G401 (cell line): Measurements from ENCODE around the gene GRAP2. TPM values are rescaled to one million over a fixed set of nuclear protein-coding genes. Genes with fewer than 3 reads are reported as not detected.

ENCODE experiments used
- DNase-seq: peaks from one replicate; pipeline ENCODE4 v3.0.0-alpha.2; 2015; ENCODE audit warnings: low spot score
- in situ Hi-C: cut with HindIII; loops from 2 replicates; pipeline ENCODE4 v1.10.0; 2016; ENCODE audit warnings: low sequenced_read_pairs, mixed read lengths
- total RNA-seq: library from RNA; depleted of rRNA; stranded (reverse); fragments of >200 nt; shearing (Covaris generic); gene quantifications from 2 replicates; pipeline ENCODE4 v1.2.3, GENCODE V29; 2014

Gene GRAP2
- total RNA-seq, 1 experiment from 2014 or later = 0.47 TPM

DNA sequence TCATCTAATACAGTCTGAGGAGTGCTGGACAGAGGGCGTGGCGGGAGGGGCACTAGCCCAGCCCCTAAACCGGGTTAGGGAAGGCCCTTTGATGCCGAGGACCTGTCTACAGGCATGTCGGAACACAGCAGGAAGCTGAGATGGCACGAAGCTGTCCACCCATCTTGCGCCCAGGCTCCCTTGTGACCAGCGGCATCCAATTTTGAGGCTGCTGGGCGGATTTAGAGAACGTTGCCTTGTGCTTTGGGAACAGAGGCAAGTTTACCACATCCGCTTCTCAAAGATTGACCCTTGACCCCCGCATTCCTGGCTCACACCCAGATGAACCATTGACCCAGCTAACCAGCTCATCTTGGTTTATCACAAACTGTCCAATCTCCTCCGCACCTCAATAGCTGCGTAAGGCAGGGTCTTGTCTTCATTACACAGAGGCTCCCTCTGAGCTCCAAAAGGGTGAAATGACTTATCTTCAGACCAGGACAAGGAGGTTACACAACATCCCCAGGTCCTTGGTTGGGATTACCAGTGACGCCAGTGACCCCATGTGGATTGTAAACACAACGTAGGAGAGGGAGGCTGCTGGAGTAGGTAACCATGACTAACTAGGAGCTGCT lies 98.4 kb downstream of the GRAP2 start:
- DNase-seq = no peak

GRCh38 chr22:40000171-40000570 lies 99.3 kb downstream of the GRAP2 start:
- no peak for DNase-seq
- in situ Hi-C loops = loop anchor here (10.0 kb wide), 1 partner anchor 75 kb away; no protein-coding TSS in a partner anchor

More for the DNA sequence above, 98.4 kb downstream of the GRAP2 start:
- in situ Hi-C loops = no loop called here

DNA sequence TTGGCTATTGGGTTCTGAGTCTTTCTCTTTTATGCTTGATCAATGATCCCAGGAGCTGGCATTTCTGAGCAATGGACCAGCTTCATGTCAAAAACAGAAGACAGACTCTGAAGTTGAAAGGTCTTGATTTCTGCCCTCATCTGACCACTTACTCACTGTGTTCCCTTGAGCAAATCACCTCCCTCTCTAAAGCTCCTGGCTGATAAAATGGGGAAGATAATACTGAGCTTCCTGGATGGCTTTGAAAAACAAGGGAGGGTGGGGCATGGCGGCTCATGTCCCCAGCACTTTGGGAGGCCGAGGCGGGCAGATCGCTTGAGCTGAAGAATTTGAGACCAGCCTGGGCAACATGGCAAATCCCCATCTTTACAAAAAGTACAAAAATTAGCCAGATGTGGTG lies 100.2 kb downstream of the GRAP2 start:
- DNase-seq = no peak
- in situ Hi-C loops = loop anchor here (10.0 kb wide), 1 partner anchor 76 kb away; no protein-coding TSS in a partner anchor

DNA sequence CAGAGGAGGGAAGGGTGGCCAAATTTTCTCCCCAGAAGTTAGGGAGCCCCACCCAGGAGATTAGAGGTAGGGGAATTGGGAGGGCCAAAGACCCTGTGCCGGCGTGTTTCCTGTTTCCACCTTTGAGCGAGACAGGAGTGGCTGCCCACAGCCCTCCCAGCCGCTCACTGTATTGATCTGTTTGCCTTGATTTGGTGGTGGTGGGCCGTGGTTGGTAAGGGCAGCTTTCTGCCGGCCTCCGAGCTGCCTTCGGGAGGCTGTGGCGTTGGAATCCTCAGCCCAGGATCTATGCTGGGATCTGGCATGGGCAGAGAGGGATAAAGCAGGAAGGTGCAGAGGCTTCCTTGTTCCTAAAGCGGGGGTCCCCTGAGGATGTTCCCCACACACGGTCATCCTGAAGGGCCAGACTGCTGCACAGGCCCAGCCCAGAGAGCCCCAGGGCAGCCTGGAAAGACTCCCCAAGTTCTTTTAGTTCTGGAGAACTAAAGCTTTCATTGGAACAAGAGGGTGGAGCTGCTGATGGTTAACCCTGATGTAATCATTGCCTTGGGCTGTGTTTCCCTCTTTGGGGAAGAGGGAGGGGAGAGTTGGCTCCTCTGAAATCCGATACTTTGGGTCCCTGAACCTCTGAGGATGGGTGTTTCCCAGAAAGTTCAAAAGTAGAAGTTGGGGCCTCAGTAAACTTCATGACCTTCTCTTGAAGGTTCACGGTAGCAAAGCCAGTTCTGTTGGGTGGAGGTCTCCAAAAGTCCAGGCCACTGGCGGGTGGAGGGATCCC lies 101.1 kb downstream of the GRAP2 start:
- no peak for DNase-seq
- in situ Hi-C loops = loop anchor here (10.0 kb wide), 1 partner anchor 77 kb away; no protein-coding TSS in a partner anchor

GRCh38 chr22:40002935-40003715 lies 102.2 kb downstream of the GRAP2 start:
- no peak for DNase-seq
- in situ Hi-C loops = loop anchor here (10.0 kb wide), 1 partner anchor 78 kb away; no protein-coding TSS in a partner anchor

- in situ Hi-C loops = loop anchor here (10.0 kb wide), 1 partner anchor 80 kb away; no protein-coding TSS in a partner anchor
- DNase-seq = no peak
Measured at GRCh38 chr22:40004836-40005235, 104.0 kb downstream of the GRAP2 start.

DNA sequence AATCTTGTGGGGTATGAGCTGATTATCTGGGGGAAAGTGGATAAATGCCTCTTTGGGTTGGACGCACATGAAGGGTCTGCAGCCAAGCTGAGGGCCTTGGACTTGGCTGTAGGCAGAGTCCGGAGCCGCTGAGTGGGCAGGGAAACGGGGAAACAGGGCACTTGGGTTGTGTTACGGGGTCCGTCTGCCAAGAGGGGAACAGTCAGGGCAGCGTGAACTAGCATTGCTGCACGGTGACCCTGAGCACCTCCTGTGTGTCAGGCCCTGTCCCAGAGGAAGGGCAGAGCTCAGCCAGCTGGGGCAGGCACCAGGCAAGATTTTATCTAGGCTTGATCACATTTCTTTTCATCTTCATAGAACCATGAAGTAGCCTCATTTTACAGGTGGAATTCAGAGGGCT lies 105.8 kb downstream of the GRAP2 start:
- in situ Hi-C loops = loop anchor here (10.0 kb wide), 1 partner anchor 82 kb away; no protein-coding TSS in a partner anchor
- DNase-seq = no peak

- in situ Hi-C loops = loop anchor here (10.0 kb wide), 1 partner anchor 83 kb away; no protein-coding TSS in a partner anchor
- DNase-seq = no peak
Measured at GRCh38 chr22:40007853-40008710, 107.2 kb downstream of the GRAP2 start.

- no peak for DNase-seq
- in situ Hi-C loops = loop anchor here (10.0 kb wide), 1 partner anchor 84 kb away; no protein-coding TSS in a partner anchor
Measured at GRCh38 chr22:40008726-40009291, 107.9 kb downstream of the GRAP2 start.

DNA sequence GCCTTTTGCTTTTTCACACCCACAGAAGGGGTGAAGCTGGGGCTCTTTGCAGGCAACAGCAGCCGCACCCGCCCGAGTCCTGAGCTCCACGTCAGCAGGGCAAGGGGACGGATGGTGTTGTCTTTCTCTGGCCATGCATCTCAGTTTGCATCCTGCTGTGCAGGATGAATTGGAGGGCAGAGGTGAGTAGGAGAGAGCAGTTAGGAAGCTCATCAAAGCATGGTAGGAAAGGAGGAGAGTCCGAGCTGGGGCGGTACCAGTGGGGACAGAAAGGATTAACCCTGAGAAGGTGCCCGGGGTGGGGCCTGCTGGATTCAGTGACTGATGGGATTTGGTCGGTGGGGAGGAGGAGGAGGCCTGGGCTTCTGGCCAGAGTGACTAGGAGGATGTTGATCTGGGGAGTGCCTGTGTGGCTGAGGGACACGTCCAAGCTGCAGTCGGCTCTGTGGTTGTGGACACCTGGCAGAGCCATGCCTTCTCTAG lies 108.4 kb downstream of the GRAP2 start:
- in situ Hi-C loops = loop anchor here (10.0 kb wide), 1 partner anchor 85 kb away; no protein-coding TSS in a partner anchor
- DNase-seq = no peak

DNA sequence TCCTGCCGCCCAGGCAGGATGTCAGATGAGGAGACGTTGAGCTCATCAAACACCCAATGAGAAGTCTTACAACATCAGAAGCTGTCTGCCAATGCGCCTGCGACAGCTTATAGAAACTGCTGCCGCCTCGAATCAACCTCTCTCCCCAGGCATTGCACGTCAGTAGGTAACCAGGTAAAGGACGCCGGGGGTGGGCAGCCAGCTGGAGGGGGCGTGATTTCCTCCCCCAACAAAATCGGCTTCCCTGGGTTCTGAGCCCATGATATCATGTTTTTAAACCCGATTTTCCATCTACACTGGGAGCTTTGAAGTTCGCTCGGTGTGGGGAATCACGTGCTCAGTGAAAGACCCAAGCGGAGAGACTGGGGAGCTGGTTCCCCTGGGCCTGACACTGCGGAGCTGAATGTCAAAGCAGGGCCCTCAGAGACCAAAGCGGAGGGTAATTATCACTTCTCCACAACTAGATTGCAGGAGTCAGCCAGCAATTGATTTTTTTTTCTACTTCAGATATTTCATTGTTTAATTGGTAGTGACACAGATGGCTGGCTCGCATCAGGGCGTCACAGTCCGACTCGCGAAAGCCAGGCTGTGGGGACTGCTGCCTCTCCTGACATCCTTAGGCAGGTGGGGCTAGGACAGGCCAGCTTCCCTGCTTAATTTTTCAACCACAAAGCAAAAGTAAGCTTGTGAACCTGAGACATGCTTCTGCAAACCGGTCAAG lies 109.2 kb downstream of the GRAP2 start:
- in situ Hi-C loops = loop anchor here (10.0 kb wide), 1 partner anchor 85 kb away; no protein-coding TSS in a partner anchor
- no peak for DNase-seq

DNA sequence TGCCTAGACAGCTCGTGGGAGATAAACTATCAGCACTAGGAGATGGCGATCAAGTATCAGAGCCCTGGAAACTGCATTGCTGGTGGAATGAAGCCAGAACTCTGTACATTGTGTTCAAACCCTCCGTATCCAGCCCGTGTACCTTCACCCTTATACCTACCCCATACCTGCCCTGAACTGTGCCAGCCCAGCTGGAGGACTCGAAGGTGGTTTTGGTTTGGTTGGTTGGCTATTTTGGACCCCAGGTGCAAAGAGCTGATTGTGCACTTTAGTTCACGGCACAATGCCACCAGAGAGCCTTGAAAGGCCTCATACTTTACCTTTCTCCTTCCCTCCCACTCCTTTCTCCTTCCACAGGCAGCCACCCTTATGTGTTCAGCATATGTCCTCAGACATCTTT lies 109.9 kb downstream of the GRAP2 start:
- in situ Hi-C loops = no loop called here
- no peak for DNase-seq

DNA sequence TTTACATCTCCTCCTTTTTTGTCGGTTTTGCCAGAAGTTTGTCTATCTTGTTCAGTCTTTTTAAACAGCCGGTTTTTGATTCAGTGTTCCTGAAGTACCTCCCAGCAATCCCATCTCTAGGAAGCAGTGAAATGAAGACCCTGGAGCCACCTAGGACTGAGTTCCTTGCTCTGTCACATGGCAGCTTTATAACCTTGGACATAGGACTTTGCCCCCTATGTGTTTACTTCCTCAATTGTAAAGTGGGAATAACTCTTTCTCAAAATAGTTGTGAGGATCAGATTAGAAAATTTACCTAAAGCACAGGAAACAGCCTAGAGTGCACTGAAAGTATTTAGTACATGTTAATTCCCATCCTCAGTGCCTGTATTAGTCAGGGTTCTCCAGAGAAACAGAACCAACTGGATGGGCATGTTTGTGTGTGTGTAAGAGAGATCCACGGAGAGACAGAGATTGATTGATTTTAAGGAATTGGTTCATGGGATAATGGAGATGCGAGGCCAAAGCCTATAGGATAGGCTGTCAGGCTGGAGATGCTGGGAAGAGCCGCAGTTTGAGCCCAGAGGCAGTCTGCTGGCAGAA lies 113.9 kb downstream of the GRAP2 start:
- in situ Hi-C loops = no loop called here
- no peak for DNase-seq

DNA sequence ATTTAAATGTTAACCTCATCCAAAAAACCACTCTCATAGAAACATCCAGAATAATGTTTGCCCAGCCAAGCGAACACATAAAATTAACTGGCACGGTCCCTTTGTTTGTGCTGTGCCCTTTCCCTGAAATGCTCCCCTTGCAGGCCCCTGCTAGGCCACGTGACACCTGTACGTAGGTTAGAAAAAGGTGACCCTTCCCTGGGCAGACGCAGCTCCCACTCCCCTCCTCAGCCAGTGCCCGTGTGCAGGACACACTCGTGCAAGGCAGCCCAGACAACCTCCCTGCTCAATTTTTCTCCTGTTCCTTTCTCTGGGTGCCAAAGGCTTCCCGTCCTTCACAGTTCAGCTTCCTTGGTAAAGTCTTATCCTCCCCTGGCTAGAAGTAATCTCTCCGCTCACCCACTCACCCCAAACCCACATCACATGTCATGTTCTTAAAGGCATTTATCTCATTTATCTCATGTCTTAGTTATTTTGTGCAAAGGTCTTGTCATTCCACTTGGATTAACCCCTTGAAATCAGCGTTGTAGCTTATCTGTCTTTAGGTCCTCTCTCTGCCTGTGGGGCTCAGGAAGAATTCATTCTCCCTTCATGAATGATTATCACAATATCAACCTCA lies 114.6 kb downstream of the GRAP2 start:
- in situ Hi-C loops = no loop called here

GRCh38 chr22:40018051-40018450 lies 117.2 kb downstream of the GRAP2 start:
- no peak for DNase-seq
- in situ Hi-C loops = no loop called here

More for the DNA sequence above, 114.6 kb downstream of the GRAP2 start:
- no peak for DNase-seq

DNA sequence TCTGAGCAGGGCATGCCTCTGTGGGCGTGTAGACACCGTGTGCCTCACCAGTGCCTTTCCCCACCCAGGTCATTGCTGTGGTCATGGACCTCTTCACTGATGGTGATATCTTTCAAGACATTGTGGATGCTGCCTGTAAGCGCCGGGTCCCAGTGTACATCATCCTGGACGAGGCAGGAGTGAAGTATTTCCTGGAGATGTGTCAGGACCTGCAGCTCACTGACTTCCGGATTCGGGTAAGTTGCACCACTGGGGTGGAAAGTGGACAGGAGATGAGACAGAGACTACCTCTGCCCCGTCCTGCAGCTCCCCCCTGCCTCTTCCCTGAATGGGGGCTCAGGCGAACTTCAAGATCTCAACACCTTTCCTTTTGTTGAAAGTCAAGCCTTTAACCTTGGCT lies 118.2 kb downstream of the GRAP2 start:
- in situ Hi-C loops = no loop called here
- DNase-seq = no peak

- in situ Hi-C loops = no loop called here
- DNase-seq = no peak
Measured at GRCh38 chr22:40020956-40021355, 120.1 kb downstream of the GRAP2 start.
